GM19467 (cell line): Measurements from ENCODE around the gene SESN1.
"Not testable (repeated sequence)": the region's sequence is repeated elsewhere in the genome, so short reads cannot be mapped to it uniquely, and the experiment has no call there.

Experiments
- ATAC-seq: cut with Tn5 transposase; IDR thresholded peaks from one replicate; pipeline ENCODE4 v1.9.1; 2021; ENCODE audit warnings: mild to moderate bottlenecking, moderate library complexity; ENCODE audit not compliant: unreplicated experiment

Gene SESN1

GRCh38 chr6:109095036-109095834 is 589 bp upstream of the SESN1 start, which contains the start of gene CEP57L1:
Gene CEP57L1 (plus strand): TSS chr6:109095507. CDS start chr6:109145222, 49,715 bp downstream.
- peak; percentile 71 for ATAC-seq

- no peak for ATAC-seq
Measured at GRCh38 chr6:109093732-109094415, 772 bp downstream of the SESN1 start.

GRCh38 chr6:109092074-109092473 is 2.6 kb downstream of the SESN1 start:
- ATAC-seq: no peak

- ATAC-seq: no peak
Measured at GRCh38 chr6:109091314-109092024, 3.2 kb downstream of the SESN1 start.

- ATAC-seq: no peak
Measured at GRCh38 chr6:109088995-109089394, 5.7 kb downstream of the SESN1 start.

- ATAC-seq: no peak
Measured at GRCh38 chr6:109087661-109088264, 6.9 kb downstream of the SESN1 start.

- not testable (repeated sequence) for ATAC-seq
Measured at GRCh38 chr6:109084146-109084545, 10.5 kb downstream of the SESN1 start.

- ATAC-seq: no peak
Measured at GRCh38 chr6:109083657-109084056, 11.0 kb downstream of the SESN1 start.

GRCh38 chr6:109082188-109082577 is 12.5 kb downstream of the SESN1 start:
- no peak for ATAC-seq

GRCh38 chr6:109081516-109082187 is 13.0 kb downstream of the SESN1 start:
- ATAC-seq: no peak

GRCh38 chr6:109081026-109081425 is 13.6 kb downstream of the SESN1 start:
- ATAC-seq: no peak

GRCh38 chr6:109079981-109080380 is 14.7 kb downstream of the SESN1 start:
- no peak for ATAC-seq

GRCh38 chr6:109076377-109076776 is 18.3 kb downstream of the SESN1 start:
- ATAC-seq: no peak

GRCh38 chr6:109075934-109076333 is 18.7 kb downstream of the SESN1 start:
- ATAC-seq: no peak

GRCh38 chr6:109074133-109074415 is 20.6 kb downstream of the SESN1 start:
- ATAC-seq: no peak

GRCh38 chr6:109073344-109074132 is 21.1 kb downstream of the SESN1 start:
- ATAC-seq: no peak

GRCh38 chr6:109071125-109071917 is 23.3 kb downstream of the SESN1 start:
- no peak for ATAC-seq

- ATAC-seq: no peak
Measured at GRCh38 chr6:109069746-109070145, 24.9 kb downstream of the SESN1 start.

- ATAC-seq: no peak
Measured at GRCh38 chr6:109062767-109063352, 31.8 kb downstream of the SESN1 start.
